GM12801 (cell line): ENCODE results near the gene CDK11B.

Source experiments
- CTCF ChIP-seq: IDR thresholded peaks from one replicate; pipeline ENCODE4 v1.5.1; 2011; ENCODE audit warnings: control low read depth; ENCODE audit not compliant: insufficient read length; ENCODE audit errors: extremely low read depth

Gene CDK11B

GRCh38 chr1:1670866-1671265, 12.1 kb upstream of the CDK11B start:
- no peak for TF ChIP-seq CTCF

DNA sequence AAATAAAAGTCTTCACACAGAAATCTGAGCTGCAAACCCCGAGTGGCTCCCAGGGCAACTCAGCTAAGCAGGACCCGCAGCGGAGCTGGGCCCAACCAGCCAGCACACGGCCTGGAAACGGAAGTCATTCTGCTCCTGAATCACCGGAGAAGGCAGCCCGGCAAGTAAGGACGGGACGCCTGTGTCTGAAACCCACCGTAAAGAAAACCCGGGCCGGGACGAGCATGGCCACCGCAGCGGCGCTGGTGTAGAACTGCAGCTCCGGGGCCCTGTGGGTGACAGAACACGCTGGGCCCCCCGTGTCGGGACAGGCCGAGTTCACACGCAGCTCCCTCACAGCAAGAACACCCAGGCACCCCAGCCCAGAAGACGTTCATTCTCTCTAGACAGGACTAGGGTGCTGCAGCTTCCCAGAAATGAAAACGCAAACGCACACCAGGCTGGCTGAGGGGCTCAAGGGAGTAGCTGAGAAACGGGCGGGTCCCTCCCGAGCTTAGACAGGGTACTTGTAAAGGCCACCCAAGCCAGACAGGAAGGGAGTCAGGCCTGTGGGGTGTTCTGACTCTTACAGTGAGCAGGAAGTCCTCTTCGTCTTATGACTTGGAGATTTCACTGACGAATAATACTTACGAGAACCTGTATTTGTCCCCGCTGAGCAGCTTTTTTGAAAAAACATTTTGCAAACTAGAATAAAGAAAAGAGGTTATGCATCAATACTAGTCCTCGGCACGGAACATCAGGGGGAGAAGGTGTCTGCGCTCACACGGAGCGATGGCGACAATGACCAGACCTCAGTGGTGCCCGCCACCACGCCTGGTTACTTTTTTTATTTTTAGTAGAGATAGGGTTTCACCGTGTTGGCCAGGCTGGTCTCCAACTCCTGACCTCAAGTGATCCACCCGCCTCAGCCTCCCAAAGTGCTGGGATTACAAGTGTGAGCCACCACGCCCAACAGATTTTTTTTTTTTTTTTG, 10.9 kb upstream of the CDK11B start:
- TF ChIP-seq CTCF, result no peak

GRCh38 chr1:1666526-1666925, 7.7 kb upstream of the CDK11B start:
- TF ChIP-seq CTCF, result no peak

GRCh38 chr1:1665815-1666251, 7.0 kb upstream of the CDK11B start:
- TF ChIP-seq CTCF, result no peak

DNA sequence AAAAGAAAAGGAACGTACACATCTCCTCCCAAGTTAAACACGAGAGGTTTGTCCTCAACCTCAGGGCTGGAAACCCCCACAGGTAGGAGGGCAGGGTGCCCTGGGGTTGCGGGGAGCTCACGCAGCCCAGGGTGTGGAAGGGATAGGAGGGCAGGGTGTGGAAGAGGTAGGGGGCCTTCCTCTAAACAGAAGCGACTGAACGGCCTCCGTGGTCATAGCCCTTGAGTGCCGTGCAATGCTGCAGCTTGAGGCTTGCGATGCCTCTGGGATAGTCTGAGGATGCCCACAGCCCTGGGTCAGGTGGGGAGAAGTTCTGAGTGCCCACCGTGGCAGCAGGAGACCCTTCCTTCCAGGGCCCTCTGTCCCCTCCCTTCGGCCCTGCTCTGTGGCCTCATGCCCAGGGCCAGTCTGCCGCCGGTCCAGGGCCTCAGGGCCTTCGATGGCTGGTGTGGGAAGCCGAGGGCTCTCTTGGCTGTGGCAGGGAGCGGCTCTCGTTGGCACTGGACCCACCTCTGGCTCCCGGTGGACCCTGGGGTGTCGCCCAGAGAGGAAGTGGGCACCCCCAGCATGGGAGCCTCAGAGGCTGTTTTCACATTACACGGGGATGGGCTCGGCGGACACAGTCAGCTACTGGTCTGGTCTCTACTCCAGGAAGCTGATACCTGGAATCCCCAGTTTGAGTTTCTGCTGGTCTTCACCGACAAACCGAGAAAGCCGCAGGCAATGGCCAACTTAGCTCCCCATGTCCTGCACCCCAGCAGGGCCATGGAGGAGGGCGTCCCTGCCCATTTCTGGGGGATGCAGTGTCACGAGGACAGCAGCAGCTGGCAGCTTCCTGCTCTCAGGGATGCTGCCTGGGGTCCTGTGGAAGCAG, 6.4 kb upstream of the CDK11B start:
- TF ChIP-seq CTCF, result no peak

DNA sequence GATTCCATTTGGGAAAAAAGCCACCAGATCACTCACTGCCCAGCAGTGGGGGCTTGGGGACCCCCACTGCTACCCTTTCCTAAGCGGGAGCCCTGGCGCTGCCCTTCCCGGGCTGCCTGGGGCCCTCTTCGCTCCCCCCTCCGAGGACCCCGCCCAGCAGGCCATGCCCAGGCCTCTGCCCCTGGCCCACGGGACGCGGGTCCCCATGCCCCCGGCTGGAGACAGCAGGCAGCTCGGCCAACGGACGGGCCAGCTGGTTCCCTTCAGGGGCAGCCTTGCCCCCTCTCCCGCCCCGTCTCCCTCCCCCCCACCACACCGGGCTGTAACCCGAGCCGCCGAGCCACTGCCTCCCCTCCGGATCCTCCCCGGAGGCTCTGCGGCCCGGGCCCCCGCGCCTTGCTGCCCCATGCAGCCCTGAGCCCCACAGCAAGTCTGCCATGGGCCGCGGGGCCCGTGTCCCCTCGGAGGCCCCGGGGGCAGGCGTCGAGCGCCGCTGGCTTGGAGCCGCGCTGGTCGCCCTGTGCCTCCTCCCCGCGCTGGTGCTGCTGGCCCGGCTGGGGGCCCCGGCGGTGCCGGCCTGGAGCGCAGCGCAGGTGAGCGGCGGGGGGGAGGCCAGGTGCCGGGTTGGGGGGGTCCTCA, 26.9 kb downstream of the CDK11B start, which contains the start of gene MMP23B:
Gene MMP23B (plus strand): TSS at position 392 of the 639 bp plus-strand sequence. CDS start 46 bp downstream, at position 438.
- TF ChIP-seq CTCF, result no peak
